Fibroblast of pulmonary artery (primary cell): ENCODE results near the gene TRAPPC13.
"Not testable (repeated sequence)": the region's sequence is repeated elsewhere in the genome, so short reads cannot be mapped to it uniquely, and the experiment has no call there.

Source experiments
- DNase-seq: peaks from one replicate; pipeline ENCODE4 v3.0.0-alpha.2; 2010; ENCODE audit warnings: low read depth
- H3K4me3 ChIP-seq: replicated peaks from 2 replicates; pipeline ENCODE4 v1.5.1; 2011; ENCODE audit warnings: low read depth, mild to moderate bottlenecking, control low read depth, low read length, moderate library complexity
- TF ChIP-seq, protein P1 (sequence below): IDR thresholded peaks from 2 replicates; pipeline ENCODE4 v1.5.1; 2011; ENCODE audit warnings: mild to moderate bottlenecking, control low read depth, low read length, inconsistent platforms; ENCODE audit errors: missing control alignments

The TRAPPC13 gene, protein sequence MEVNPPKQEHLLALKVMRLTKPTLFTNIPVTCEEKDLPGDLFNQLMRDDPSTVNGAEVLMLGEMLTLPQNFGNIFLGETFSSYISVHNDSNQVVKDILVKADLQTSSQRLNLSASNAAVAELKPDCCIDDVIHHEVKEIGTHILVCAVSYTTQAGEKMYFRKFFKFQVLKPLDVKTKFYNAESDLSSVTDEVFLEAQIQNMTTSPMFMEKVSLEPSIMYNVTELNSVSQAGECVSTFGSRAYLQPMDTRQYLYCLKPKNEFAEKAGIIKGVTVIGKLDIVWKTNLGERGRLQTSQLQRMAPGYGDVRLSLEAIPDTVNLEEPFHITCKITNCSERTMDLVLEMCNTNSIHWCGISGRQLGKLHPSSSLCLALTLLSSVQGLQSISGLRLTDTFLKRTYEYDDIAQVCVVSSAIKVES

DNA sequence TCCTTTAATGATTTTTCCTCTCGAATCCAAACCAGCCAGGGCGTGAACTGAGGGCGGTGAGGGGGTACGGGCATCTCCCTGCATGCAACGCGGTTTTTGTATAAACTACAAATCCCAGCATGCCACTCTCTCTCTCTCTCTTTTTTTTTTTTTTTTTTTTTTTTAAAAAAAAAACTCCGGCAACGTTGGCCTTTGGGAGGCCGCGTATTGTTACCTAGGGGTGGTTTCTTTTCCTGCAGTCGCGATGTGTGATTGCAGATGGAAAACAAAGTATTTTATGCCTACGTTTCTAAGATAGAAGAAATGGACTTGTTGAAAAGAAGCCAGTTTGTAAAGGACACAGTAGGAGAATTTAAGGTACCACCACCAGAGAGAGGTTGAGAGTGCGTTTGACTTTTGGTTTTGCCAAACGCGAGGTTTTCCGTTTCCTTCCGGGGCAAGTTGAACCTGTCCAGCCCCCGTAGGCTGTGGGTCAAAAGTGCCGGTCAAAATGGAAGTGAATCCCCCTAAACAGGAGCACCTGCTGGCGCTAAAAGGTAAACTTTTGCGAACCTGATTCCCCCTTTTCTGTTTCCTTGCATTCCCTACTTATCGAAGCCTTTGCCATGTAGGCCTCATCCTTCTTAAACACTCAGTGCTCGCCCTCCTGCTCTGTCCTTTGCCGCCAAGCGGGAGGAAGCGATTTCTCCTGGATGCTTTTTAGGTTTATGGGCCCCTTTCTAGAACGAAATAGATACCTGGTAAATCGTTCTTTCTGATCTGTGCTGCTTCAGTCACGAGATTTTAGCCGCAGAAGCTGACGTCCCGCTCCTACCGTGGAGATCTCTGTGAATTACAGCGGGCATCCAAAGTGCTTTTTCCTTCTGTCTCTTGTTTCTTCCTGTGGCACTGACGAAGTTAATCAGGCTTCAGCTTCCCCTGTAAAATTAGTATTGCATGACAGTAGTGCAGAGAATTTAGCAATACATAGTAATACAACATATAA is at the start of gene TRAPPC13, which contains the start of gene SHLD3:
Gene TRAPPC13, plus strand, starts transcription at position 457 of the 985 bp plus-strand sequence. Its CDS starts 34 bp downstream, at position 491.
Gene SHLD3, plus strand, starts transcription at position 457 of the 985 bp plus-strand sequence. CDS start 4,561 bp downstream, outside the sequence.
- peak within 1 kb of the TSS; percentile 84 for H3K4me3 ChIP-seq
- DNase-seq = peak; percentile 90
- TF ChIP-seq, protein P1, sequence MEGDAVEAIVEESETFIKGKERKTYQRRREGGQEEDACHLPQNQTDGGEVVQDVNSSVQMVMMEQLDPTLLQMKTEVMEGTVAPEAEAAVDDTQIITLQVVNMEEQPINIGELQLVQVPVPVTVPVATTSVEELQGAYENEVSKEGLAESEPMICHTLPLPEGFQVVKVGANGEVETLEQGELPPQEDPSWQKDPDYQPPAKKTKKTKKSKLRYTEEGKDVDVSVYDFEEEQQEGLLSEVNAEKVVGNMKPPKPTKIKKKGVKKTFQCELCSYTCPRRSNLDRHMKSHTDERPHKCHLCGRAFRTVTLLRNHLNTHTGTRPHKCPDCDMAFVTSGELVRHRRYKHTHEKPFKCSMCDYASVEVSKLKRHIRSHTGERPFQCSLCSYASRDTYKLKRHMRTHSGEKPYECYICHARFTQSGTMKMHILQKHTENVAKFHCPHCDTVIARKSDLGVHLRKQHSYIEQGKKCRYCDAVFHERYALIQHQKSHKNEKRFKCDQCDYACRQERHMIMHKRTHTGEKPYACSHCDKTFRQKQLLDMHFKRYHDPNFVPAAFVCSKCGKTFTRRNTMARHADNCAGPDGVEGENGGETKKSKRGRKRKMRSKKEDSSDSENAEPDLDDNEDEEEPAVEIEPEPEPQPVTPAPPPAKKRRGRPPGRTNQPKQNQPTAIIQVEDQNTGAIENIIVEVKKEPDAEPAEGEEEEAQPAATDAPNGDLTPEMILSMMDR = no peak

DNA sequence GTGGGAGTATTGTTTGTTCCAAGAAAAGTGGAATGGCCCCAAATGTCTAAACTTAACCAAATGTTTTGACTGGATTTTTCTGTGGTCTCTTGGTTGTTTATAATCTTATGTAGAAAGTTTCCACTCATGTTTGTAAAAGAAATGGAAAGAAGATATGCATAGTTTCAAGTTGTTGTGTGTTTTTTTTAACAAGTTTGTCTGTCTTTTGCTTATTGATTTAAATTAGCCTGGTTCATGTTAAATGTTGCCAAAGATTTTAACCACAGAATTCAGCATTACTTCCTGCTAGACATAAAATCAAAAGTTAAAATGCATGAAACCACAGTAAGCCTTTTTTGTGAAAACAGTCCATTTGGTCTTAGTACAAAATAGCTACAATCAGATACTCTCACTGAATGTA is 47.7 kb upstream of the TRAPPC13 start:
- TF ChIP-seq, protein P1 = no peak
- no peak overlapping the region for H3K4me3 ChIP-seq
- DNase-seq = no peak

DNA sequence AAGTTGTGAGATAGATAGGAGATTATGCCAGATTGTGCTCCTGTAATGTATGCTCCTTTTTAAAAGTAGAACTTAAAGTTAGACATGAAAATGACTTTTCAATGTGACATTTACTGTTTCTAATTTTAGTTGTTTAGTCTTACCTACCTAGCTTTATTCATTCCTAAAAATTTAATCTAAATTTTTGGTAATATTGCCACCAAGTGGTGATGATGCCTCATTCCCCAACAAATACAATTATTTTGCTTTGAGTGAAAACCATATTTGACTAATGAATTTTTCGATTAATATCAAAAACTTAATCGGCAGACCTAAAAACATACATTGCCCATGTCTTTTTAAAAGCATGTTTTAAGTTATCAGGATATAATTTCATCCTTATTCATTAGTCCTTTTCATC is 36.1 kb upstream of the TRAPPC13 start:
- TF ChIP-seq, protein P1 = peak; percentile 14
- no peak for DNase-seq
- no peak overlapping the region for H3K4me3 ChIP-seq

DNA sequence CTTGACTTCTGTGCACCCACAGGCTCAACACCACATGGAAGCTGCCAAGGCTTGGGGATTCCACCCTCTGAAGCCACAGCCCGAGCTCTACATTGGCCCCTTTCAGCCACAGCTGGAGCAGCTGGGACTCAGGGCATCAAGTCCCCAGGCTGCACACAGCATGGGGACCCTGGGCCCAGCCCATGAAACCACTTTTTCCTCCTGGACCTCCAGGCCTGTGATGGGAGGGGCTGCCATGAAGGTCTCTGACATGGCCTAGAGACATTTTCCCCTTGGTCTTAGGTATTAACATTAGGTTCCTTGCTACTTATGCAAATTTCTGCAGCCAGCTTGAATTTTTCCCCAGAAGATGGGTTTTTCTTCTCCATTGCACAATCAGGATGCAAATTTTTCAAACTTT is 23.1 kb upstream of the TRAPPC13 start:
- DNase-seq, H3K4me3 ChIP-seq: not testable (repeated sequence)

DNA sequence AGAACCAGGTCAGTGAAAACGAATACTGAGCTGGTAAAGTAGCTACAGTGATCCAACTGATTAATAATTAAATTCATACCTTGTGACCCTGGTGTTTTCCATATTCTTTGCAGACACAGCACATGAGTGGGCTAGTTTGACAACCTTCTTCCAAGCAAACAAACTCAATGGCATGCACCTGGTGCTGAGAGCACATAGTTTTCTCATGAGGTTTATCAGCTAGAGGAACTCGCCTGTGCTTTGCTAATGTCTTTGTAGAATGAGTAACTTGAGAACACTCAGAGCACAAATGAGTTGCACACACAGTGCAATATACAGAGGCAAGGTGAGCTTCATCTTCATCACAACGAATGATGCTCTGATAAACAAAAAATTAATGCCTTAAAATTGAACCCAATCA is 13.3 kb upstream of the TRAPPC13 start:
- DNase-seq = no peak
- TF ChIP-seq, protein P1 = no peak
- H3K4me3 ChIP-seq = no peak overlapping the region

DNA sequence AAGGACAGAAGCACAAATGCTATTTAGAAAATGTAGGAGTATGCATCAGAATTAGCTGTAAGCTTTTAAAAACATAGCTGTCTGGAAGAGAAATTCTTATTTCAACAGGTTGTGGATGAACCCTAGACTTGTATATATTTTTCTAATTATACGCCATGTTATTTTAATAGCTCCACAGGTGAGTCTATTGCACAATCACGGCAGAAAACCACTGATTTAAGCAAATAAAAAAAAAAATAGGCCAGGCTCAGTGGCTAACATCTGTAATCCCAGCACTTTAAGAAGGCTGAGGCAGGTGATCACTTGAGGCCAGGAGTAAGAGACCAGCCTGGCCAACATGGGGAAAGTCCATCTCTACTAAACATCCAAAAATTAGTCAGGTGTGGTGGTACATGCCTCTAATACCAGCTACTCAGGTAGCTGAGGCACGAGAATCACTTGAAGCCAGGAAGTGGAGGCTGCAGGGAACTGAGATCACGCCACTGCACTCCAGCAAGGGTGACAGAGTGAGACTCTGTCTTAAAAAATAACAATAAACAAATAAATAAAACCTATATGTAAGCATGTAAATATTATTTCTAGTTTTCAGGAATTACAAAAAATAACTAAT is 12.4 kb upstream of the TRAPPC13 start:
- TF ChIP-seq, protein P1 = no peak
- no peak for DNase-seq
- no peak overlapping the region for H3K4me3 ChIP-seq
